HCT116 (cell line): ENCODE measurements around the gene MAIP1.

ENCODE experiments used
- EZH2 ChIP-seq: fragments of 200-600 bp; sonication (generic); IDR thresholded peaks from 2 replicates; pipeline ENCODE4 v1.6.1; 2017; ENCODE audit warnings: antibody characterized with exemption, mixed run types
- POLR2AphosphoS5 ChIP-seq: IDR thresholded peaks from 2 replicates; pipeline ENCODE4 v1.6.1; 2011; ENCODE audit warnings: mild to moderate bottlenecking, low read depth, low read length, moderate library complexity
- TF ChIP-seq, protein P1 (sequence below), 3 experiments: fragments of 200-600 bp in 1 of 3; sonication (generic) in 1 of 3; IDR thresholded peaks in 2 of 3; conservative IDR thresholded peaks in 1 of 3; 2 replicates each; pipeline ENCODE4 v1.5.1; 2012 to 2017; ENCODE audit warnings: low read depth in 2 of 3, low read length in 2 of 3, antibody characterized with exemption in 1 of 3, borderline replicate concordance in 1 of 3, control low read depth in 1 of 3, mild to moderate bottlenecking in 1 of 3, mixed read lengths in 1 of 3, mixed run types in 1 of 3, moderate library complexity in 1 of 3; ENCODE audit not compliant: insufficient read depth in 1 of 3

DNA sequence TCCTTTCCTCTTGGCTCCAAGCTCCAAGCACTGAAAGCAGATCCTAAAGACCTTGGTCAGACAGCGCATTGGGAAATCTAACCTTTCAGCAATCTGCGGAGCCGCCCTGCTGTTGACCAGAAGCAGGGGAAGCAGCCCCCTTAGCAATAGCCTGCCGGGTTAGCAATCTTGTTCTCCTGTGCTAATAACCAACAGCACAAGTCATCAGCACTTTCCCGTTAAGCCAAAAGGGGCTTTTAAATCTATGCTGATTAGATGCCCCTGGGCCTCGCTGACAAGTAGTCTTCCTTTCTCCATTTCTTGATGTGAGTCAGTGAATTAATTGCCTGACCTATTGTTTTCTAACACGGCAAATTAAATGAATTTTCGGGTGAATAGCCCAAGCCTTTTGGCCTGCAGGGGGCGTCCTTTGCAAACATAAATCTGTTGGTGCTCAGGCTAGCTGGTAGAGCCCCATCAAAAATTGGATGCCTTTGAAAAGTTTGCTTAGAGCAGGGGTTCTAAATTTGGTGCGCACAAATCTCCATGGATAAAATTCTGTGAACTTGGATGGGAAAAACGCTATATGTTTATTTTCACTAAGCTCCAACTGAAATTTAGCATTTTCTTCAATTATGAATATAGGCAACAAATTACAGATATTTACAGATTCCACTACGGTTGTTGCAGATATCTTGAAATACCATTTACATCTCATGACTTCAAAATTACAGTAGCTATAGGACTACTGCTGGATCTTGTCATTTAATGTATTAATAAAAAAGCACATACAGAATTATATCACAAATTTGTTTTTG lies 24.6 kb downstream of the MAIP1 start:
- TF ChIP-seq, protein P1, sequence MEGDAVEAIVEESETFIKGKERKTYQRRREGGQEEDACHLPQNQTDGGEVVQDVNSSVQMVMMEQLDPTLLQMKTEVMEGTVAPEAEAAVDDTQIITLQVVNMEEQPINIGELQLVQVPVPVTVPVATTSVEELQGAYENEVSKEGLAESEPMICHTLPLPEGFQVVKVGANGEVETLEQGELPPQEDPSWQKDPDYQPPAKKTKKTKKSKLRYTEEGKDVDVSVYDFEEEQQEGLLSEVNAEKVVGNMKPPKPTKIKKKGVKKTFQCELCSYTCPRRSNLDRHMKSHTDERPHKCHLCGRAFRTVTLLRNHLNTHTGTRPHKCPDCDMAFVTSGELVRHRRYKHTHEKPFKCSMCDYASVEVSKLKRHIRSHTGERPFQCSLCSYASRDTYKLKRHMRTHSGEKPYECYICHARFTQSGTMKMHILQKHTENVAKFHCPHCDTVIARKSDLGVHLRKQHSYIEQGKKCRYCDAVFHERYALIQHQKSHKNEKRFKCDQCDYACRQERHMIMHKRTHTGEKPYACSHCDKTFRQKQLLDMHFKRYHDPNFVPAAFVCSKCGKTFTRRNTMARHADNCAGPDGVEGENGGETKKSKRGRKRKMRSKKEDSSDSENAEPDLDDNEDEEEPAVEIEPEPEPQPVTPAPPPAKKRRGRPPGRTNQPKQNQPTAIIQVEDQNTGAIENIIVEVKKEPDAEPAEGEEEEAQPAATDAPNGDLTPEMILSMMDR (IDR thresholded peaks at IDR 0.05 in 2 of 3, conservative IDR thresholded peaks at IDR 0.05 in 1 of 3; ENCODE audit: borderline replicate concordance in 1 of 3, insufficient read depth in 1 of 3, low read depth in 2 of 3, low read length in 2 of 3), result peak; percentile 76 to 95 (median 88)
- TF ChIP-seq EZH2 (no peak), POLR2AphosphoS5 (no peak)
